NCI-H1417 (cell line): Measurements from ENCODE around the gene MGRN1.

Experiments used
- DNase-seq, 3 experiments: peaks; one replicate each; lab custom pipeline; 2025; lab: John Stamatoyannopoulos, UW

Gene MGRN1

DNA sequence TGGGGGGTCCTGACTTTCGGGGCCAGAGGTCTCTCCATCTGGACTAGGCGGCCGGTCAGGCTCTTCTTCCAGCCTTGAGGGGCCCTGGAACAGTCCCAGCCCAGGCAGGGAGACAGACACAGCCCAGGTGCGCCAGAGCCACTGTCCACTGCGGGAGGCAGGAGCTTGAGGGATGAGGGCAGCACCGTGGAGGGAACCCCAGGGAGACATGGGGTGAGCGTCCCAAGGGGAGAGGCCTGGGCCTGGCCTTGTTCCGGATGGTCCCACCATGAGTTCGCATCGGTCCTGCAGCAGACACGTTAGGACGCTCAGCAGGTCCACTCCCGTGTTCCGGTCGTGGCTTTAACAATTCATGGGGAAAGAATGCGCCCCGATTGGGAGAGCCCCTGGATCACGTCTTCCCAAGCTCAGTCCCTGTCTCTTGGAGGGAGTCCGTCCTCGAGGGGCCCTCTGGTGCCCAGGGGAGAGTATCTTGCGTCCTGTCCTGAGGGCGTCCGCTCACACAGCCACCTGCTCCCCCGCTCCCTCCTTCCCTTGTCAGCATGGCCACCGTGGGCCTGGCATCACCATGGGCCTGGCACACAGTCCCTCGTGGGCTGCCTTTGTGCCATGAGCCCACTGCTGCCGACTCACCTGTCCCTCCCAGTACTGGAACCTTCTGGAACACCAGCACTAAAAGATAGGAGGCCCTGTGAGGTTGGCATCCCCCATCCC lies 62.0 kb downstream of the MGRN1 start:
- no peak for DNase-seq

DNA sequence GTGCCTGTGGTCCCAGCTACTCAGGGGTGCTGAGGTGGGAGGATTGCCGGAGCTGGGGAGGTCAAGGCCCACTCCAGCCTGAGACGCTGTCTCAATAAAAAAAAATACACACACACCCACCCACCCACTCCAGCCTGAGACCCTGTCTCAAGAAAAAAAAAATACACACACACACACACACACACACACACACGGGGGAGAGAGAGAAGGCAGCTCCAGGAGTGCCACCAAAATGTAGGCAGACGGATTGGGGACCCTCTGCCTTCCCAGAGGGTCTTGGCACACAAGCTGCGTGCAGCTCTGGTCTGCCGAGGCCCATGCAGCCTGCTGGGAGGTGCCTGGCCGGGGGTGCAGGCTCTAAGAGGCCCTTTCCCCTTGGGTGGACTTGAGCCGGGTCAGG lies 62.8 kb downstream of the MGRN1 start:
- no peak for DNase-seq

DNA sequence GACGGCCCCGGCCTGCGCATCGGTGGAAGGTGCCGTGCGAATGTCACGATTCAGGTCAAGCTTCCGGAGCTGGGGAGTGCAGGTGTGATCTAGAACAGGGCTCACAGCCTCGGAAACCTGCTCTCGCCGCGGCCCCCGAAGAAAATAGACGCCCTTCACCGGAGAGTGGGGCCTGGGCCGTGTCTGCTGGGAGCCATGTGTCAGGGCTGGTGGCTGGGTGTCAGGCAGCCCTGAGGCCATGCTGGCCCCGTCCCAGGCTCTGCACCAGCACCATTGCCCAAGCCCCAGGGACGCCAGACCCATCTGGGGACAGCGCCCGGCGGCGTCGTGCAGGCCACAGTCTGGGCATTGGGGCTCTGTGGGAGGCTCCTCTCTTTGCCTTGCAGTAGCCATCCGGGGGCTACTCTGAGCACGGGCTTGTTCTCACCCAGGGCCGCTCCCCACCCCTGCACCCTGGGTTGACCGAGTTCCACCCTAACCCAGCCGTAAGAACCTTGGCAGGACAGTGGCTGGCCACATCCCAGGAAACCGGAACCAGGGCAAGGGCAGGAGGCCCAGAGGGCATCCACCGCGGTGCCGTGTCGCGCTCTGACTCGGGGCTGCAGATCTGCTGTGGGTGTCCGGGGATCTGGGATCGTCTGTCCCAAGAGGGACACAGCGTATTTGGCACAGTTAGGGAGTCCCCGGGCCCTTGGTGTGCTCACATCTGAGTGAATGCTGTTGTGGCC lies 63.5 kb downstream of the MGRN1 start:
- DNase-seq = no peak

DNA sequence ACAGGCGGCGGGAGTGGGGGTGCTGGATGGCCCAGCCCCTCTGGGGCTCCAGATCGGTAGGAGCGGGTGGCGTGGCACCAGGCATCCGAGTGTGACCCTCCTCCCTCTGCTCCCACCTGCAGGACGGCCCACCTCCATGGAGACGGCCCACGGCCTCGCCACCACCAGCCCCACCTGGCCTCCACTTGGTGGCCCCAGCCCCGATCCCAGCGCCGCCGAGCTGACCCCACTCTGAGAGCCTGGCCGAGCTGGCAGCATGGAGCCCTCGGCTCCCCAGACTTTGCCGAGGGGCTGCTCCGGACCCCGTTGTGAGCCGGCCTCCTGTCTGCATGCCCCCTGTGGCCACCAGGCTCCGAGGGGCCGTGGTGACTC lies 64.0 kb downstream of the MGRN1 start:
- DNase-seq = no peak

DNA sequence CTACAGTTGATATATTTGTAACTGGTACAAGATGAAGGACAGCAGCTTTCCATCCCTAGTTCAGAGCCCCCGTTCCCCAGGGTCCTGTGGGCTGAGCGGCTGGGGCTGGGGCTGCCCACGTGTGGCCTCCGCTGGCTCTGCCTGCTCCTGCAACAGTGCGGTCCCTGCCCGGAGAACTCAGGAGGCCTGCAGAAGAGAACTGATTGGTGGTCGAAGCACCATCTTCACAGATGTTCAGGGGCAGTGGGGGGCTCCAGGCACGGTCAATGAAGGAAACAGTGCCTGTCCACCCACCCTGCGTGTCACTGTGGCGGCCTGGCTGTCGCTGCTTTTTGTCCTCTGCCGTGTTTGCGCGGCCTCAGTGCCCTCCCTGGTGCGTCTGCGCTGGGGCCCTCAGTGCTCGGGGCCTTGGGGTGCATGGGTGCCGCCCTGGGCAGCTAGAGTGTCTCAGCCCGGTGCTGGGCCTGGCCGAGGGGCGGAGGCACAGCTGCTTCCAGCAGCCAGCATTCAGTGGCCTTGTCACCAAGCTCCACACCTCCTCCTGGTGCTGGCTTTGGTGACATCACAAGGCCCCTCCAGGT lies 64.6 kb downstream of the MGRN1 start:
- DNase-seq = no peak

DNA sequence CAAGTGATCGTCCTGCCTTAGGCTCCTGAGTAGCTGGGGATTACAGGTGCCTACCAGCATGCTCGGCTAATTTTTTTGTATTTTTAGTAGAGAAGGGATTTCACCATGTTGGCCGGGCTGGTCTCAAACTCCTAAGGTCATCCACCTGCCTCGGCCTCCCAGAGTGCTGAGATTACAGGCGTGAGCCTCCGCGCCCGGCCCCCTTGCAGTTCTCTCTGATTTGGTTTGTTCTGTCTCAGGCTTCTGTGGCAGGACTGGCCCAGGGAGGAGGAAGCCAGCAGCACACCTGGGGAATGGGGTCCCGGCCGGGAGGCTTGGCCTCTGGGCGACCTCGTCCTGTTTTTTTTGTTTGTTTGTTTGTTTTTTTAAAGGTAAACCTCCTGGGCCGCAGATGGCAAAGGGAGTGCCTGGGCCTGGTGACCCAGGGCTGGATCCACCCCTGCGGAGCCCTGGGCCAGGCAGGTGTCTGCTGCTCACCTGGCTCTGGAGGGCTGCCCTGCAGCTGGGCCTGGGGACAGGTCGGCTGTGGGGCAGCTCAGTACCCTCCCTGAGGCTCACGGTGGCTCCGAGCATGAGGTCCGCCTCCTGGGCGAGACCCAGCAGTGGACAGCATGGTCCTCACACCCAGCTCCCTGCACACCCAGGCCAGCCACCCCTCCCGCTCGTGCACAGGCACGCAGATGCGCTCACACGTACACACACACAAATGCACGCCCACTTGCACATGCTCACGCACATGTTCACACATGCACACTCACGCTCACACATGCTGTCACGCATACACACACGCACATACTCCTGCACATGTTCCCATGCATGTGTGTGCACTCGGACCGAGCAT lies 65.5 kb downstream of the MGRN1 start:
- no peak for DNase-seq

DNA sequence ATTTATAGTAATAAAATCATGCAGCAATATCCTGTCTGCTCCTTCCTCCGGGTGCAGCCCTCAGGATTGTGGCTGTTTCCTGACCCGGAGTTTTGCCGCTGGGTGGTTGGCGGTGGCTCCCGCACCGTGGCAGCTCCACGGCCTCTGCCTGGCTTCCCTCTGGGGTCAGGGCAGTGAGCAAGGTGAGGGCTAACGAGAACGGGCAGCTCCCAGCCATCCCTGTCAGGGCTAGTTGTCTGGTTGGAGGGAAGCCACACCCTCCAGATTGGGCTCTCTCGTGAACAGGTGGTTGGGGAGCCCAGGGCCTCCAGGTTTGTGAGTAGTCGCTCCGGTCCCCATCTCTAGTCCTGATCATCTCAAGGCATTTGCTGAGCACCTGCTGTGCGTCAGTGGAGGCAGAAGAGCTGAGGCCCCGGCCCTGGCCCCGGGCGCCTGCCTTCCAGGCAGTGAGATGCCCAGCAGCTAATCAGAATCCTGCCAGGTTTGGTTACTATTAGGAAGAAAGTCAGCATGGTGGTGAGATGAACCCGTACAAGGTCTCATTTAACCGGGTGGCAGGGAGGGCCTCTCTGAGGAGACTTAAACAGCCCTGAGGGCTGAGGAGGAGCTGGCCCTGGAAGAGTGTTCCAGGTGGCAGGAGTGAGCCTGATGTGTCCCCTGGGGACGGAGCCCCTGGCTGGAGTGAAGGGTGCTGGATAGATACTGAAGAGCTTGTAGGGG lies 66.5 kb downstream of the MGRN1 start:
- no peak for DNase-seq

DNA sequence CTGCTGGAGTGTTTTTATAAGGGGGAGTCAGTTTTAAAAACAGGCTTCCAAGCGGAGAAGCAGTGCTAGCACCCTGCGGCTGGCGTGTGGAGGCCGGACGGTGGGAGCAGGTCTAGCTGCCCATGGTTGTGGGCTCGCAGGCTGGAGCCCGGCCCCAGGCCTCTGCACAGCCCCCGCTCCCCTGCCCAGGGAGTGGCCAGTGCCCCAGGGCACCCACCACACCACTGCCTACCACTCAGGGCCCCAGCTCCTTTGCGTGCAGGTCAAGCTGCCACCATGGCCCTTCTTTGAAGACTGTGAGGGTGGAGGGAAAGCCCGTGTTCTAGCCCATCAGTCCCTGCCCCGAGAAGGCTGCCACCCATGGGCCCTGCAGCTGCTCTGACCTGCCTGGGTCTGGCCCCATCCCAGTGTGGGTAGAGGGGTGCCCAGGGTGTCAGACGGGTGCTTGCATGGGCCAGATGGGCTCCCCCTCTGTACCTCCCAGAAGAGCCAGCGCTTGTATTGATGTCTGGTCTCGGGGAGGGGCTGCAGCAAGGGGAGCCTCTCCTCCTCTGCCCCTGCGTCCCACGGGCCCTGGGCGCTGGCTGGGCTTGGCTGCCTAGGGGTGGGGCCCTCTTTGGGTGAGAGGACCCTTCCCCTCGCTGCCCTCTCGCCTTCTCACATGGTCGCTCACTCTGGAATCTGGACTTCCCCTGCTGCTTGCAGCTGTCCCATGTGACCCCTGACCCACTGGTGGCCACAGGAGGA lies 67.2 kb downstream of the MGRN1 start:
- DNase-seq = no peak

DNA sequence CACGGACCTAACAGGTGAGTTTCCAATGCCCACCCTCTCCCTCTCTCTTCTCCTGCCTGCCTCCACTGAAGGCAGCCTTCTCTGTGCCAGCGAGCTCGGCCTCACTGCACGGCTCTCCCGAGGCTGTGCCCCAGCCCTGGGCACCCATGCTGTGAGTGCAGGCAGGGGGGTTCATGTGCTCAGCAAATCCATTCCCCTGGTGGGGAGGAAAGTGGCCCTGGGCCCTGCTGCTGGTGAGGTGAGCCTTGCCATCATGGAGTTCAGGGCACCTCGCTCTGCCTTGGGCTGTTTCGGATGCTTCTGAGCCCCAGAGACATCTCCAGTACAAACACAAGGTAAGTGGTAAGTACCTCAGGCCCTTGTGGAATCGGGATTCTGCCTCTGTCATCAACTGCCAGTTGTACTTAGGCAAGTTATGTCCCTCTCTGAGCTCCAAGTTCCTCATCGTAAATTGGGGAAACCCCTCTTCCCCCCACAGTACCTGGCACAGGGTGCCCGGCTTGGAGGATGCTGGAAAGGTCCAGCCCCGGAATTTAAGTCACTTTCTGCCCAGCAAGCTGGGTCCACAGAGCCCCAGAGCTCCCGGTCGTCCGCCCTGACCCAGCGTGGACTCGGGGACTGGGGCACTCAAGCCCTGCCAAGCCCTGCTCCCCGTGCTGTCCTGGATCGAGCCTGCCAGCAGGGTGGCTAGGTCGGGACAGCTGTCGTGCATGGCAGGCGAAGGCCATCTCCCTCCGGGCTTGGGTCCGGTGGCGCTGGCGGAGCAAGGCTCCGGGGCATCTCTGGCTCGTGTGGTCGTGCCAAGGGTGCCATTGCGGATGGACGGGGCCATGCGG lies 68.1 kb downstream of the MGRN1 start:
- peak in 1 of 3 experiments; percentile 44 for DNase-seq

DNA sequence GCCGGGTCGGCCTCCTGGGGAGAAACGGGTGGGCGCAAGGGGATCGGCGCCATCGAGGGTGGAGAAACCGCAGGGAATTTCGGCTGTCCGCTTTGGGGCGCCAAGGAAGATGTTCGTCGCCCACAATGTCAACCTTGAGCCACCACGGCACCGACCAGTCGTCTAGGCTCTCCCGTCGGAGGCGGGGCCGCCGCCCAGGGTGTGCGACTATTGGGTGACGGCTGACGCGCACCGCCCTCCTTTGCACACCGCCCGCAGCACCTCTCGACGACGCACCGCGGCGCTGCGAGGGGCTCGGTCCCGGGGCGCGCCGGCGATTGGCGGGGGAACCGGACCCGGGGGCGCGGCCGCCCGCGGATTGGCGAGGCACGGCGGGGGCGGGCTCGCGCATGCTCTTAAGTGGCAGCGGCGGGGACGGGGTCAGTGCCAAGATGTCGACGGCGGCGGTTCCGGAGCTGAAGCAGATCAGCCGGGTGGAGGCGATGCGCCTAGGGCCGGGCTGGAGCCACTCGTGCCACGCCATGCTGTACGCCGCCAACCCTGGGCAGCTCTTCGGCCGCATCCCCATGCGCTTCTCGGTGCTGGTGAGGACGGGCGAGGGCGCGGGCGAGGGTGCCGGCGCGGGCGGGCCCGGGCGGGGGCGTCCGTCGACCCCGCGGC lies 68.8 kb downstream of the MGRN1 start, which contains the start of gene NUDT16L1:
Gene NUDT16L1 (plus strand): TSS at position 267 of the 660 bp plus-strand sequence. CDS start 165 bp downstream, at position 432.
- peak; percentile 95 to 98 (median 97) for DNase-seq

DNA sequence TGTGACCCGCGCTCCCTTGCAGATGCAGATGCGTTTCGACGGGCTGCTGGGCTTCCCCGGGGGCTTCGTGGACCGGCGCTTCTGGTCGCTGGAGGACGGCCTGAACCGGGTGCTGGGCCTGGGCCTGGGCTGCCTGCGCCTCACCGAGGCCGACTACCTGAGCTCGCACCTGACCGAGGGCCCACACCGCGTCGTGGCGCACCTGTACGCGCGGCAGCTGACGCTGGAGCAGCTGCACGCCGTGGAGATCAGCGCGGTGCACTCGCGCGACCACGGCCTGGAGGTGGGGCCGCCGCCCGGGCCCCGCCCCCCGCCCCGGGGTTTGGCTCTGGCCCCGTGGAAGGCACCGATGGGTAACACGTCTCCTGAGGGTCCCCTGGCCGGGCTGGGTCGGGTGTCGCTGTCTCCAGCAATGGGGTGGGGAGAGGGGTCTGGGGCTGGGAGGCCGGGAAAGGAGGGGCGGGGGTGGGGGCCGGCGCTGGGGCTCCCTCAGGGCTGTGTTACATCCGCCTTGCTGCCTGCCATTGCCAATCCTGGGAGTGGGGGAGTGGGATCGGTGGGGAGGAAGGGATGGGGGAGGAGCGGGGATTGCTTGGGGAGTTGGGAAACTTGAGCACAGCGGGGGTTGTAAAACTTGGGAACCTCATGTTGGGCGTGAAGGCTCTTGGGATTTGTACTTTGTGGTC lies 69.5 kb downstream of the MGRN1 start:
- DNase-seq = peak in 1 of 3 experiments; percentile 71

DNA sequence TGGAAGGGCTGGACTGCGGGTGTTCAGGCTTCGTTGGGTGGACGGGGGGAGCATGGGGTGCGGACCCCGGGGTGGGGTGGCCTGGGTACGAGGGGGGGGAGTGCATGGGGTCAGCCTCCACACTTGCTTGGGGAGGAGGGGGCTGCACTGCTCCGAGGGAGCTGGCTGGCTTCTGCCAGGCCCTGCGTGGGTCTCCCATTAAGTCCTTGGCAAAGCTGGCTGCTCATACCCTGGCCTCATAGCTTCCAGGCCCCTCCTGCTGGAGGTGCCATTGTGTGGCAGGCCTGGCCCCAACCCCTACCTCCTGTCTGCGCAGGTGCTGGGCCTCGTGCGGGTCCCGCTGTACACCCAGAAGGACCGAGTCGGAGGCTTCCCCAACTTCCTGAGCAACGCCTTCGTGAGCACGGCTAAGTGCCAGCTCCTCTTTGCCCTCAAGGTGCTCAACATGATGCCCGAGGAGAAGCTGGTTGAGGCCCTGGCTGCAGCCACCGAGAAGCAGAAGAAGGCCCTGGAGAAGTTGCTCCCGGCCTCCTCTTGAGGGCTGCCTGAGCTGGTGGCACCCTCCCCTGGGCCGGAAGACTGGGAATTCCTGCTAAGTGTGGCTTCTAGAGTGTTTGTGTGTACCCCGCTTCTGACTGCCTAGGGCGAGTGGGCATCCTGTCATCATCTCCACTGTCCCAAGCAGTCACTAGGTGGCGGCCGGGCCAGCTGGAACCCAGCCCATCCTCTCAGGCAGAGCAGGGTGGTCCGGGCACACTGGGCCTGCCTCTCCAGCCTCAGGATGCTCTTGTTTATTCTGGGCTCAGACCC lies 70.2 kb downstream of the MGRN1 start:
- DNase-seq = no peak

DNA sequence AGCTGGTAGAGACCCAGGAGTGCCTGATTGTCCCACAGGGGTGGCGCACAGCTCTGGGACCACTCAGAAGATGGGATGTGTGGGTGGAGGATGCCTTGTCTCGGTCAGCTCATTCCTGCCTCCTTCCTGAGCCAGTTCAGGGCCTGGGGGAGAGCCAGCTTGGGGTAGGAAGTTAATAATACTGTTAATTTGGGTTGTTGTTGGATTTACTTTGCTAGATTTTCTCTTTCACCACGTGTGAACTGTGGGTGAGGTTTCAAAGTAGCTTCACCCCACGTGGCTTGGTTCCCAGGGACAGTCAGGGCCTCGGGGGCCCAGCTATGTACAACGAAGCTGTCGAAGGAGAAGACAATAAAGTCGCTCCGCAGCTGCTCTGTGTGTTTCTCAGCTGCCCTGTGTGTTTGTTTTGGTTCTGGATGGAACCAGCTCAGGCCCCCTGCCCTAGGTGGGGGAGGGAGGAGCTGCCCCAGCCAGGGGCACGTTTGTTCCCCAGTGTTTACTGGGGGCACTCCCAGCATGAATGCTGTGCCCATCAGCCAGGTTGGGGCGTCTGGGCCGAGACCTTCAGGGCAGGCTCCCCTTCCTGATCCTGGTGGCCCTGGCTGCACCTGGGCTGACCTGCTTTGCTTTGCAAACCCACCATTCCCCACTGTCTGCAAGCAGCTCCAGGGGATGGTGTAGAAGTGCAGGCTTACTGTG lies 71.0 kb downstream of the MGRN1 start:
- DNase-seq = no peak

DNA sequence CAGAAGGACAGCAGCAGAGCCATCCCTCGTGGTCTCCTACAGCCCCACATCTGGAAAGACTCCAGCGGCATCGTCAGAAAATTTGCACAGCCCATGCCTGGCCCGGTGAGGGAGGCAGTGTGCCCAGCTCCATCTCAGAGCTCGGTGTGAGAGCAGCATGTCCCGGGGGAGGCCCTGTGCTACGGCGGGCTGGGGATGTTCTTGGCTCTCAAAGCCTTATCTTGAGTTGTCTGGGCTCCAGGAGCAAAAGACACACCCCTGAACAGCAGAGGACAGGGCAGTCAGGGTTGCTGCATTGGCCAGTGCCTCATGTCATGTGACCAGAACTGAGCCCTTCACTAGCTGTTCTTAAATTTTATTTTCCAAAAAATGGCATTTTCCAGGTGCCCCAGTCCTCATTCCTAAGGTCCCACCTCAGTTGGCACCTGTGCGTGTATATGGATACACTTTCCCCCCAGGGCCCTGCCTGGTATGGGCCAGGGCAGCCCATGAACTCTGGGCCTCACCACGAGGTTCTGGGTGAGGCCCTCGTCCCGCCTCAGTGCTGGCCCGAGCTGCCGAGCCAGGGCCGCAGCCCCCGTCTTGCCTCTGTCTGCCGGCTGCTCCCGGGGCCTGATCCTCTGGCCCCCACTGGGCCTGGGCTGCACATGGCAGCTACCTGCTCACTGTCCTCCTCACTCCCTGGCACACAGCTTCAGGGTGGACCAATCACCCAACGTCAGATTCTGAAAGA lies 71.7 kb downstream of the MGRN1 start:
- DNase-seq = no peak

DNA sequence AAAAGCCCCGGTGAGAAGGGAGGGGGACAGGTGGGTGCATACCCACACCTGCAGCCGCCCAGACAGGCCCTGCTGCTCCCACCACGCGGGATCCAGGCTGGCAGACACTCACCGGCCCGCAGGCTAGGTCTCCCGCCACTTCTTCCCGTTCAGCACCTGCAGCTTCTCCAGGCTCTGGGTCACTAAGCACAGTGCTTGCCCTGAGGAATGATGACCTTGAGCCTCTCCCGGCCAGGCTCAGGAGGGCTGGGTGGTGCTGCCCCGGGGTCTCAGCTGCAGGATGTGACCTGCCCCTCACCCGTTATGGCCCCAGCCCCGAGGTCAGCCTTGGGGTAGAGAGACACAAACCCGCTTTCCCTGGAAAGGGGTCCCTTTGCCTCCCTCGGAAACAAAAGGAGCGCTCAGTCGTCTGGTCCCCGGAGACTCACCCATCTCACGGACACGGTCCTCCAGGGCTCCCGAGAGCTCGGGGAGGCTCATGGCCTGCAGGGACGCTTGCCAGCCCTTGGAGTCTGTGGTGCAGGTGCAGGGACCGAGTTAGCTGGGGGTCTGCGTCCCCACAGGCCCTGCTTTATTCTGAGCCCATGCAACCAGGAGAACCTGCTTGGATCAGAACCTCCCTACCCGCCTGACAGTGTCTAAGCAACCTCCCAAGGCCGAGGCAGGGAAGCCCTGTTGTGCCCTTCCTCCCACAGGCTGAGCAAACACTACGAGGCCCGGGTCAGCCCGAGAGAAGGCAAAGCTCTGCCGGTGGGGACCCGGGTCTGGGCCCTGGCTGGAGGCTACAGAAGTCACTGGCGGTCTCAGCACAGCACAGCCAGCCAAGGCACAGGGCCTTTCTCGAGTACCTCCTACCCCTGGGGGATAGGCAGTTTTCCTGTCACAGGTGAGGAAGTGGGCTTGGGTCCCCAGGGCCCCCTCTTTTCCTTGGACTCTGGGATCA lies 72.5 kb downstream of the MGRN1 start:
- DNase-seq = no peak
